Measurements from ENCODE around the gene CFAP221.

- TF ChIP-seq CTCF (conservative IDR thresholded peaks at IDR 0.05) (no peak), EZH2 (IDR thresholded peaks at IDR 0.05; ENCODE audit: low read depth) (no peak)
Measured at GRCh38 chr2:119579424-119580295, 35.4 kb downstream of the CFAP221 start.

Measured in PC-9 (cell line).